ENCODE data around the gene HNF1A. TPM values are rescaled to one million over a fixed set of nuclear protein-coding genes. Genes with fewer than 3 reads are reported as not detected.
A peak's percentile ranks its signal among the peaks of the same experiment; 100 is the strongest.

The HNF1A gene
- total RNA-seq, 4 donors from 2014 or later, result not detected

DNA sequence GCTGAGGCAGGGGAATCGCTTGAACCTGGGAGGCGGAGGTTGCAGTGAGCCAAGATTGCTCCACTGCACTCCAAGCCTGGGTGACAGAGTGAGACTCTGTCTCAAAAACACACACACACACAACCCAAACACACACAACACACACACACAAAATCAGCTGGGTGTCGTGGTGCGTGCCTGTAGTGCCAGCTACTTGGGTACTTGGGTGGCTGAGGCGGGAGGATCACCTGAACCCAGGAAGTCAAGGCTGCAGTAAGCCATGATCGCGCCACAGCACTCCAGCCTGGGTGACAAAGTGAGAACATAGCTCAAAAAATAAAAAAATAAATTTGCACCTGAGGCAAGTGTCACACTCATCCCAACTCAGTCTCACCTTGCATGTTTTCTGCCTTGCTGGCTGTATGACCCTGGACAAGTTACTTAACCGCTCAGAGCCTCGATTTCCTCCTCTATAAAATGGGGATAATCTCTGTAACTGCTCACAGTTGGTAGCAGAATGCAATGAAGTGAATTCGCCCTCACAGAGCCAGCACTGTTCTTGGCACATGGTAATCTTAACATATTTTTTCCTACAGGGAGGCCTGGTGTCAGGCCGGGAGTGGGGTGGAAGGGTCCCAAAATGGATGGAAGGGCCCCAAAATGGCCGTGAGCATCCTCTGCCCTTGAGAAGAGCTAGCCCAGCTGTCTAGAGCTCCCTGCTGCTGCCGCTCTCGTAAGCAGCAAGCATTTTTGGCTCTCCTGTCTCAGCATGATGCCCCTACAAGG lies 630 bp upstream of the HNF1A start:
- Histone ChIP-seq H3K27me3 (no peaks in the 10 kb centered on the region), H3K4me1 (no peaks in the 10 kb centered on the region), H3K36me3 (no peaks in the 10 kb centered on the region), H3K27ac (no peak overlapping the region), H3K4me3 (peak overlapping the region in 1 of 4 donors; percentile 17), H3K9me3 (no peaks in the 10 kb centered on the region)
- DNase-seq (ENCODE audit: low spot score in 2 of 2), result no peak
- 92 to 94% methylated on average over 14 of the region's 14 CpGs for WGBS, 2 donors
- no peak for TF ChIP-seq POLR2A (IDR thresholded peaks at IDR 0.05)
- TF ChIP-seq, protein P1, sequence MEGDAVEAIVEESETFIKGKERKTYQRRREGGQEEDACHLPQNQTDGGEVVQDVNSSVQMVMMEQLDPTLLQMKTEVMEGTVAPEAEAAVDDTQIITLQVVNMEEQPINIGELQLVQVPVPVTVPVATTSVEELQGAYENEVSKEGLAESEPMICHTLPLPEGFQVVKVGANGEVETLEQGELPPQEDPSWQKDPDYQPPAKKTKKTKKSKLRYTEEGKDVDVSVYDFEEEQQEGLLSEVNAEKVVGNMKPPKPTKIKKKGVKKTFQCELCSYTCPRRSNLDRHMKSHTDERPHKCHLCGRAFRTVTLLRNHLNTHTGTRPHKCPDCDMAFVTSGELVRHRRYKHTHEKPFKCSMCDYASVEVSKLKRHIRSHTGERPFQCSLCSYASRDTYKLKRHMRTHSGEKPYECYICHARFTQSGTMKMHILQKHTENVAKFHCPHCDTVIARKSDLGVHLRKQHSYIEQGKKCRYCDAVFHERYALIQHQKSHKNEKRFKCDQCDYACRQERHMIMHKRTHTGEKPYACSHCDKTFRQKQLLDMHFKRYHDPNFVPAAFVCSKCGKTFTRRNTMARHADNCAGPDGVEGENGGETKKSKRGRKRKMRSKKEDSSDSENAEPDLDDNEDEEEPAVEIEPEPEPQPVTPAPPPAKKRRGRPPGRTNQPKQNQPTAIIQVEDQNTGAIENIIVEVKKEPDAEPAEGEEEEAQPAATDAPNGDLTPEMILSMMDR (IDR thresholded peaks at IDR 0.05), result no peak
- TF ChIP-seq EP300 (IDR thresholded peaks at IDR 0.05), result no peak

DNA sequence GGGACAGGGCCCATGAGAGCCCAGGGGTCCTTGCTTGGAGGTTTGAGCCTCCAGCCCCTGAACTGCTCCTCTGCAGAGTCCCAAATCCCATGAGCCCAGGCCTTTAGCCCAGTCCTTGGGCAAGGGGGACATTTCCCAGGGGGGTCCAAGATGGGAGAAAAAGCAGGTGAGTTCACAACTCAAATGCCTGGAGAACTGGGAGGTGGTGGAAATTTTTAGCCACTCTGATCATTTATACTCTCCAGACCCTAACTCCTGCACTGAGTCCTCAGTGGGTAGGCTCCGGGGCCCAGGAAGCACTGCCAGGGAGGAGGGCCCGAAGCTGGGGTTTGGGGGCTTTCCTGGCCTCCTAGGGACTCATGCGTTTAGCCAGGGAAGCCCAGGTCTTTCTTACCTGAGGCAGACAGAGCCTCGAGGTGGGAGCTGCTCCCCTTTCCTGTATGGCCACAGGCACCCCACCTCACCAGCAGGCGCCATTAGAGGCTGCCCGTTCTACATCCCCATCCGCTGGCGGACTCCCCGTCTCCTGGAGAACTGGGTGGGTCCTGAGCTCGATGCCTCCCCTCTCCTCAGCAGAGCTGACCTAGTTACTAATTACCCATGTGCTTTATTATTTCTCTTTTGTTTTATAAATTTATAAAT lies 998 bp downstream of the HNF1A start:
- TF ChIP-seq EP300 (IDR thresholded peaks at IDR 0.05), result no peak
- TF ChIP-seq POLR2A (IDR thresholded peaks at IDR 0.05), result no peak
- TF ChIP-seq, protein P1 (IDR thresholded peaks at IDR 0.05), result no peak
- H3K27me3 ChIP-seq, result no peaks in the 10 kb centered on the region
- H3K9me3 ChIP-seq, result no peaks in the 10 kb centered on the region
- DNase-seq (ENCODE audit: low spot score in 2 of 2), result no peak
- WGBS, 2 donors, result 87 to 93% methylated on average over 10 of the region's 10 CpGs
- H3K27ac ChIP-seq, result peak overlapping the region in 1 of 4 donors; percentile 56
- no peaks in the 10 kb centered on the region for H3K36me3 ChIP-seq
- H3K4me3 ChIP-seq, result peak overlapping the region in 1 of 4 donors; percentile 18
- H3K4me1 ChIP-seq, result no peaks in the 10 kb centered on the region

DNA sequence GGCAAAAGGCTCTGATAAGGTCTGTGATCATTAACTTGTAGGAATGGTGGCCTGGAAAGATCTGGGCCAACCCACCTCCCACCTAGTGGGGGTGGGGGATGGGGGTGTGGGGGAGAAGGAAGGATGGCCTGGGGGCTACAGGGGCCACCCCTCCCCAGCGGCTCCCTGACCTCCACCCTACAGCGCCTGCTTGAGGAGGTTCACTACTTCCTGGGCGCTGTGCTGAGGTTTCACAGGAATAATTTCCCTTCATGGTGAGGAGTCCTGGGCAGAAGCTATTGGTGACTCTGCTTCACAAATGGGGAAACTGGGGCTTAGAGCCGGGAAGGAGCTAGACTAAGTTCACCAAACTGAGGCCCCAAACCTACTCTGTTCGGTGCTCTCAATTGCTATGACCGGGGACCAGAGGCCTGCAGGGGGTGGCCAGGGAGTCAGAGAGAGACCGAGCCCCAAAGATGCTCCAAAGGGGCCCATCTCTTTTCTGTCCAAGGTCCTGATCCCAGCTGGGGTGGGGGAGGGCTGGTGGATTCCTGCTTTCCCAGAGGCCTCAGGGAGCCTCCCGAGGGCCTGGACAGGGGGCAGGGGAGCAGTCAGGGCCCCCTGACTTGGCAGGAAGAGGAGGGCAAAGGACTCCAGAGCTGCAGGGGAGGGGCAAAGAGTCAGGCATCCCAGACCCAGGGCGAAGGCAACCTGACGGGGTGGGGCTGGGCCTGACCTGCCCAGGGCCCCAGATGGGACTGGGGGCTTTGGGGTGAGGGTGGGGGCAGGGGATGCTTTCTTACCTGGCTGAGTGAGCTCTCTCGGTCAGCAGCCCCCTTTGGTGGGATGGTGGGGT lies 1.7 kb downstream of the HNF1A start:
- Histone ChIP-seq H3K36me3 (no peaks in the 10 kb centered on the region), H3K4me1 (no peaks in the 10 kb centered on the region), H3K9me3 (no peaks in the 10 kb centered on the region), H3K27ac (peak overlapping the region in 1 of 4 donors; percentile 56), H3K27me3 (no peaks in the 10 kb centered on the region), H3K4me3 (peak overlapping the region in 1 of 4 donors; percentile 18)
- TF ChIP-seq, protein P1 (IDR thresholded peaks at IDR 0.05), result no peak
- TF ChIP-seq POLR2A (IDR thresholded peaks at IDR 0.05) (no peak), EP300 (IDR thresholded peaks at IDR 0.05) (no peak)
- DNase-seq (ENCODE audit: low spot score in 2 of 2), result no peak
- WGBS, 2 donors, result 53 to 65% methylated on average over 11 of the region's 11 CpGs

DNA sequence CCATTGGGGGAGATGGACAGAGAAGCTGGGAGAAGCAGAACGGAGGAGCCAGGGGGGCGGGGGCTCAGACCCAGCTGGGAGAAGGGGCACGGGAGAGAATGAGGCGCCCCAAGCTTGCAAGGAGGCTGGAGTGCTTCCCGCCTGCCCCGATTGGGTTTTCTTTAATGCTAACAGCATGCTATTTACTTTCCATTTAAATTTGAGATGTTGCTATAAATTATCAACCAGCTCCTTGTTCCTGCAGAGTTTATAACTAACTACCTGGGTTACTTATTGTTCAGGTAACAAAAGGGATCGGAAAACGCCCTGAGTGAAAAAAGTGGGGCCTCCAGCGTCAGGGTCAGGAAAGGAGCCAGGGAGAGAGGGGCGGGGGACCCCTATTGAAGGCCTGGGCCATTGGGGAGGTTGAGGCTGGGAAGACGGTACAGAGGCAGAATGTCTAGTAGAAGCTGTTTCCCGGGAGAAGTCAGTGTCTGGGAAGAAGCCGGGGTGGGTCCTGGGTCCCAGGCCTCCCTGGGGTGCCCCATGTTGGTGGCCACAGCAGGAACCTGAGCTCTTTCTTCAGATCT lies 2.5 kb downstream of the HNF1A start:
- Histone ChIP-seq H3K9me3 (no peaks in the 10 kb centered on the region), H3K27ac (peak overlapping the region in 1 of 4 donors; percentile 56), H3K36me3 (no peaks in the 10 kb centered on the region), H3K4me3 (peak overlapping the region in 1 of 4 donors; percentile 9), H3K4me1 (no peaks in the 10 kb centered on the region), H3K27me3 (no peaks in the 10 kb centered on the region)
- TF ChIP-seq POLR2A (IDR thresholded peaks at IDR 0.05) (no peak), EP300 (IDR thresholded peaks at IDR 0.05) (no peak)
- TF ChIP-seq, protein P1 (IDR thresholded peaks at IDR 0.05), result no peak
- 66 to 70% methylated on average over 13 of the region's 13 CpGs for WGBS, 2 donors
- DNase-seq (ENCODE audit: low spot score in 2 of 2), result no peak
